Measurements from ENCODE around the gene C2orf15. TPM values are rescaled to one million over a fixed set of nuclear protein-coding genes. Genes with fewer than 3 reads are reported as not detected.

The C2orf15 gene
- total RNA-seq, 1 donor, result not detected

GRCh38 chr2:99200076-99200800, 58.7 kb downstream of the C2orf15 start:
- no peak overlapping the region for H3K4me3 ChIP-seq (ENCODE audit: insufficient read depth, low read length)
- H3K27ac ChIP-seq (ENCODE audit: low read depth, low read length), result no peak overlapping the region
- no peaks in the 10 kb centered on the region for H3K9me3 ChIP-seq (ENCODE audit: low read depth, low read length)
- H3K27me3 ChIP-seq (ENCODE audit: insufficient read depth, low read length), result no peaks in the 10 kb centered on the region
- no peak overlapping the region for H3K4me2 ChIP-seq (ENCODE audit: insufficient read depth, low read length)
- H3K4me1 ChIP-seq (ENCODE audit: insufficient read depth, low read length), result no peaks in the 10 kb centered on the region
- TF ChIP-seq CTCF (IDR thresholded peaks at IDR 0.05; ENCODE audit: extremely low read depth, low read depth, low read length), result no peak
- no peaks in the 10 kb centered on the region for H3K79me2 ChIP-seq (ENCODE audit: insufficient read depth, low read length)
- no peak for DNase-seq (ENCODE audit: insufficient read length, low spot score, missing footprints)
- H4K20me1 ChIP-seq (ENCODE audit: insufficient read depth, low read length), result no peaks in the 10 kb centered on the region
- no peak overlapping the region for H2AFZ ChIP-seq (ENCODE audit: low read length)
- H3K36me3 ChIP-seq (ENCODE audit: insufficient read depth, low read length), result peaks cover 34% of the 10 kb centered on the region

Small RNA genes within 50 kb of the gene (small RNA-seq; reads per million reads assigned to genes)
- not detected for gene AC092587.1

Other genes starting within 250 kb of the C2orf15 start
- not detected in 2 replicates for gene CRACDL, start 205.5 kb upstream of the C2orf15 start, total RNA-seq
- gene TSGA10, start 13.2 kb downstream of the C2orf15 start, total RNA-seq, result 4.0 and 5.0 TPM in 2 replicates
- 7.4 and 9.8 TPM in 2 replicates for gene LIPT1, start 13.3 kb downstream of the C2orf15 start, total RNA-seq
- 18.3 and 19.5 TPM in 2 replicates for gene MITD1, start 39.4 kb downstream of the C2orf15 start, total RNA-seq
- gene MRPL30, start 39.5 kb downstream of the C2orf15 start, total RNA-seq, result 41.6 and 44.2 TPM in 2 replicates
- gene LYG2, start 114.0 kb downstream of the C2orf15 start, total RNA-seq, result not detected in 2 replicates
- under 0.01 and 0.88 TPM in 2 replicates for gene LYG1, start 159.5 kb downstream of the C2orf15 start, total RNA-seq
- 75.7 and 95.9 TPM in 2 replicates for gene TXNDC9, start 194.6 kb downstream of the C2orf15 start, total RNA-seq
- 11.2 and 15.9 TPM in 2 replicates for gene EIF5B, start 195.7 kb downstream of the C2orf15 start, total RNA-seq